Measurements from ENCODE around the gene MLN. TPM values are rescaled to one million over a fixed set of nuclear protein-coding genes. Genes with fewer than 3 reads are reported as not detected.

The MLN gene
- total and polyA plus RNA-seq, 2 experiments from 2014 or later = 0.86 to 2.3 TPM

GRCh38 chr6:33756211-33756954 is 47.4 kb downstream of the MLN start:
- TF ChIP-seq EZH2 (IDR thresholded peaks at IDR 0.05; ENCODE audit: borderline replicate concordance) = no peak
- TF ChIP-seq, protein P1, sequence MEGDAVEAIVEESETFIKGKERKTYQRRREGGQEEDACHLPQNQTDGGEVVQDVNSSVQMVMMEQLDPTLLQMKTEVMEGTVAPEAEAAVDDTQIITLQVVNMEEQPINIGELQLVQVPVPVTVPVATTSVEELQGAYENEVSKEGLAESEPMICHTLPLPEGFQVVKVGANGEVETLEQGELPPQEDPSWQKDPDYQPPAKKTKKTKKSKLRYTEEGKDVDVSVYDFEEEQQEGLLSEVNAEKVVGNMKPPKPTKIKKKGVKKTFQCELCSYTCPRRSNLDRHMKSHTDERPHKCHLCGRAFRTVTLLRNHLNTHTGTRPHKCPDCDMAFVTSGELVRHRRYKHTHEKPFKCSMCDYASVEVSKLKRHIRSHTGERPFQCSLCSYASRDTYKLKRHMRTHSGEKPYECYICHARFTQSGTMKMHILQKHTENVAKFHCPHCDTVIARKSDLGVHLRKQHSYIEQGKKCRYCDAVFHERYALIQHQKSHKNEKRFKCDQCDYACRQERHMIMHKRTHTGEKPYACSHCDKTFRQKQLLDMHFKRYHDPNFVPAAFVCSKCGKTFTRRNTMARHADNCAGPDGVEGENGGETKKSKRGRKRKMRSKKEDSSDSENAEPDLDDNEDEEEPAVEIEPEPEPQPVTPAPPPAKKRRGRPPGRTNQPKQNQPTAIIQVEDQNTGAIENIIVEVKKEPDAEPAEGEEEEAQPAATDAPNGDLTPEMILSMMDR (IDR thresholded peaks at IDR 0.05; ENCODE audit: poor library complexity) = no peak
- TF ChIP-seq EZH2phosphoT487 (IDR thresholded peaks at IDR 0.05; ENCODE audit: low read depth, severe bottlenecking, unreplicated experiment) = no peak

GRCh38 chr6:33755070-33755869 is 48.5 kb downstream of the MLN start:
- DNase-seq (ENCODE audit: low spot score) = no peak
- Histone ChIP-seq H3K36me3 (replicated peaks; ENCODE audit: insufficient read depth, low read depth) (no peaks in the 10 kb centered on the region), H2AFZ (no peak overlapping the region), H3K9me3 (ENCODE audit: low read depth) (no peaks in the 10 kb centered on the region), H3K9me2 (replicated peaks; ENCODE audit: insufficient read depth) (no peaks in the 10 kb centered on the region), H3K4me1 (ENCODE audit: insufficient read depth) (peaks cover 24% of the 10 kb centered on the region), H3K4me2 (no peak overlapping the region), H3K79me2 (no peaks in the 10 kb centered on the region), H3K4me3 (no peak overlapping the region), H4K20me1 (ENCODE audit: insufficient read depth, poor library complexity, severe bottlenecking) (no peaks in the 10 kb centered on the region), H3K27ac (no peak overlapping the region), H3K27me3 (no peaks in the 10 kb centered on the region)
- TF ChIP-seq EZH2 (IDR thresholded peaks at IDR 0.05; ENCODE audit: borderline replicate concordance) (no peak), EZH2phosphoT487 (IDR thresholded peaks at IDR 0.05; ENCODE audit: low read depth, severe bottlenecking, unreplicated experiment) (no peak)
- TF ChIP-seq, protein P1 (IDR thresholded peaks at IDR 0.05; ENCODE audit: poor library complexity) = no peak
- WGBS (ENCODE audit: low lambda C conversion rate, missing lambda C conversion rate) = 78% methylated on average over 13 of the region's 13 CpGs

More at GRCh38 chr6:33756211-33756954, 47.4 kb downstream of the MLN start:
- no peaks in the 10 kb centered on the region for H3K27me3 ChIP-seq
- WGBS (ENCODE audit: low lambda C conversion rate, missing lambda C conversion rate) = 88% methylated on average over 12 of the region's 12 CpGs
- H3K4me3 ChIP-seq = no peak overlapping the region
- no peaks in the 10 kb centered on the region for H3K9me3 ChIP-seq (ENCODE audit: low read depth)
- H3K36me3 ChIP-seq (replicated peaks; ENCODE audit: insufficient read depth, low read depth) = no peaks in the 10 kb centered on the region
- no peak overlapping the region for H3K27ac ChIP-seq
- DNase-seq (ENCODE audit: low spot score) = no peak
- H3K9me2 ChIP-seq (replicated peaks; ENCODE audit: insufficient read depth) = no peaks in the 10 kb centered on the region
- no peak overlapping the region for H3K4me2 ChIP-seq
- peaks cover 19% of the 10 kb centered on the region for H3K4me1 ChIP-seq (ENCODE audit: insufficient read depth)
- no peak overlapping the region for H2AFZ ChIP-seq
- no peaks in the 10 kb centered on the region for H4K20me1 ChIP-seq (ENCODE audit: insufficient read depth, poor library complexity, severe bottlenecking)
- H3K79me2 ChIP-seq = no peaks in the 10 kb centered on the region

DNA sequence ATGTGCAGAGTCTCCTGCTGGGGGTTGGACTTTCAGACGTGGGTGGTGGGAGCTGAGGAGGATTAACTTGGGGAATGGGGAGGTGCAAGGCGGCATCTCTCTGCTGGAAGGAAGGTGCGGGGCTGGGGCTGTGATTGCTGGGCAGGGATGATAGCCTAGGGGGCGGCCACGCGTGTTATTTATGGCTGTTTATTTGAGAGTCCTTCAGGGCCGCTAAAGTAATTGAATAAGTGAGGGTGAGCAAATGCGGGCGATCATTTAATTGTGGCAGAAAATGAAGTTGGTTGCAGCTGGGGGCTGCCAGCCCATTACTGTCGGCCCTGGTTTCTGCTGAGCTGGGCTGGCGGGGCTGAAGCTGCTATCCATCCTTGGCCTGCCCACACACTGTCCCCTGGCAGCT is 49.6 kb downstream of the MLN start:
- TF ChIP-seq, protein P1 (IDR thresholded peaks at IDR 0.05; ENCODE audit: poor library complexity) = no peak
- no peak for TF ChIP-seq EZH2 (IDR thresholded peaks at IDR 0.05; ENCODE audit: borderline replicate concordance)
- H3K79me2 ChIP-seq = no peaks in the 10 kb centered on the region
- H3K27ac ChIP-seq = no peak overlapping the region
- no peaks in the 10 kb centered on the region for H3K9me3 ChIP-seq (ENCODE audit: low read depth)
- no peaks in the 10 kb centered on the region for H4K20me1 ChIP-seq (ENCODE audit: insufficient read depth, poor library complexity, severe bottlenecking)
- WGBS (ENCODE audit: low lambda C conversion rate, missing lambda C conversion rate) = 87% methylated on average over 11 of the region's 11 CpGs
- H3K4me3 ChIP-seq = no peak overlapping the region
- H3K27me3 ChIP-seq = no peaks in the 10 kb centered on the region
- no peaks in the 10 kb centered on the region for H3K9me2 ChIP-seq (replicated peaks; ENCODE audit: insufficient read depth)
- no peaks in the 10 kb centered on the region for H3K36me3 ChIP-seq (replicated peaks; ENCODE audit: insufficient read depth, low read depth)
- peaks cover 23% of the 10 kb centered on the region for H3K4me1 ChIP-seq (ENCODE audit: insufficient read depth)
- H2AFZ ChIP-seq = no peak overlapping the region
- DNase-seq (ENCODE audit: low spot score) = no peak
- no peak overlapping the region for H3K4me2 ChIP-seq
